Right lobe of liver (tissue), 4 donors: Measurements from ENCODE around the gene MTHFS.

Experiments
- CTCF ChIP-seq, 4 donors: fragments of 200-600 bp in 3 of 4; fragments of 450-650 bp in 1 of 4; IDR thresholded peaks; one replicate each; pipeline versions ENCODE4 v1.5.1 to v1.8.0; 2016 to 2022; ENCODE audit warnings: antibody characterized with exemption in 4 of 4, mild to moderate bottlenecking in 2 of 4
- POLR2A ChIP-seq: fragments of 450-650 bp; IDR thresholded peaks from one replicate; pipeline ENCODE4 v1.6.1; 2017; ENCODE audit warnings: antibody characterized with exemption, mild to moderate bottlenecking
- donor health status: DM: no; HTN: no; CAD: no.
- donor health status: DM: no; HTN: no; CAD: no.
- donor health status: DM: no; HTN: yes; CAD: no.

- TF ChIP-seq CTCF (IDR thresholded peaks at IDR 0.05) (no peak), POLR2A (no peak)
These were observed 17.9 kb upstream of the MTHFS start for GRCh38 chr15:79914728-79915127.
